ENCODE data around the gene CAMSAP2. TPM values are rescaled to one million over a fixed set of nuclear protein-coding genes. Genes with fewer than 3 reads are reported as not detected.

Gene CAMSAP2
- total RNA-seq, 1 experiment from 2014 or later, result 22.3 TPM

DNA sequence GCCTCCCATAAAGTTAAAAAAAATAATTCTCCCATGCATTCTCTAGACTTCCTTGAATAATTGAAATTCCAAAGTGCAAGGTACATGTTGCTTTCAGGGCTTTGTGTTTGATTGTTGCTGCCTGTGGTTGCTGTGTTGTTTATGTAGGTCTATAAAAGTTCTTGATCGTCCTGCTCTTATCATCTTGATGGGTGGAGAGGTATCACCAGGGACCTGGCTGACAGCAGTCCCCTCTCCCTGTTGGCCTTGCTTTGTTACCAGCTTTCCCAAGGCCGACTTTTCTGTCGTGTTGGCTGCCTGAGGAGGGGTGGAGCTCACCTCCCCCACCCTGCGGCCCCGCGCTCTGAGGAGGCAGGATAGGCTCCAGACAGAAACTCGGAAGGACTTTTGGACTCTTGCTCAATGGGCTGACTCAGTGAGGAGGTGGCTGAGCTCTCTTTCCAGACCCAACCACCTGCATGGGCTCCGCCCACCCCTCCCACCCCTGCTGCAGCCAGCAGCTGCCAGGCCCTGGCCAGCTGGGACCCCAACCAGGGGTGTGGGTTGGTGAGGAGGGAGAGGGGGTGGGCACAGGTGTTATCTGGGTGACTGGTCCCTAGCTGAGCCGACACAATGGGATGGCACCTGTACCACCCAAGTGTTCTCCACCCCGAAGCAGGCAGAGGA, 158.0 kb downstream of the CAMSAP2 start:
- peak; percentile 78 for DNase-seq (ENCODE audit: low read depth)

DNA sequence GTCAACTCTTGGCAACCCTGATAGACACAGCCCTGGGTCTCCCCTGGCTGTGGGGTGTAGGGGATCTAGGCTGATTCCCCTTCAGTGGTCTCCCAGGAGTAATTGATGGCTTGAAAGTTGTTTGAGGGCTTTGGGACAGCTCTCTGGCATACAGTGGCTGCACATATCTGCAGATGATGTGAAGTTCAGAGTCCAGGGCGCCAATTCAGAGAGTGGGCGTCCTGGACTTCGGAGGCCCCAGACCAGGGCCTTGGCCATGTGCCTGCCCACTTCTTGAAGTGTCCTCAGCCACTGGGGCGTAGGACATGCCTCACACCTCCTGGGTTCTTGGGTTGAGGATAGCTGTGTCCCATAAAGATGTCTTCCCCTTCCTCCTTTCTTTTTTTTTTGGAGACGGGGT, 158.6 kb downstream of the CAMSAP2 start:
- no peak for DNase-seq (ENCODE audit: low read depth)

DNA sequence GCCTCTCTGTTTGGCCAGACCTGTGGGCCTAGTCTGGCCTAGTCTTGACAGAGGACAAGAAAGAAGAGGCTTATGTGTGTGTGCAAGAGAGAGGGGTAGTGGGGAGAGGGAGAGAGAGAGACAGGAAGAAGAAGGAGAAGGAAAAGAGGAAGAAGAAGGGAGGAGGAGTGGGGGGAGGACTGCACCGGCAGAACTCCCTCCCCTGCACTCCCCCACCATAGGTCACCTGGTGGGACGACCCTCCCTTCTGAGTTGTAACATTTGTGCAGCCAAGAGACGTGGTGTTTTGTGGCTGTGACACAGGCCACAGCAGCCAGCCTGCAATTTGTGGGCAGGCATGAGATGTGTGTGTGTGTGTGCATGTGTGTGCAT, 160.3 kb downstream of the CAMSAP2 start:
- no peak for DNase-seq (ENCODE audit: low read depth)

DNA sequence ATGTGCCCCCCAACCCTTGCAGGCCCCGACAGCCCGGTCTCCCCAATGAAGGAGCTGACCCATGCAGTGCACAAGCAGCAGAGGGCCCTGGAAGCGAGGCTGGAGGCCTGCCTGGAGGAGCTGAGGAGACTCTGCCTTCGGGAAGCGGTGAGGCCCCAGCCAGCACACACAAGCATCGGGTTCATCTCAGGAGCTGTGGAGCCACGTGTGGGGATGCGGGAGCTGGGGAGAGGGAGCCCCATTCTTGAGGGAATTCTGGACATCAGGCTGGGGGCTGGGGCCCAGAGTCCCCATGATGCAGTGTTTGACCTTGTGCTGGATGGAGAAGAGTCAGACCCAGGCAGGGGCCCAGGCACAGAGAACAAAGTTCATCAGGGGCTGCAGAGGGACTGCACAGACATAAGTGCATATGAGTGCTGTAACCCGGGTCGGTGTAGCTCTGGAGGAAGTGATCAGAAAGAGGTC, 160.8 kb downstream of the CAMSAP2 start:
- no peak for DNase-seq (ENCODE audit: low read depth)

DNA sequence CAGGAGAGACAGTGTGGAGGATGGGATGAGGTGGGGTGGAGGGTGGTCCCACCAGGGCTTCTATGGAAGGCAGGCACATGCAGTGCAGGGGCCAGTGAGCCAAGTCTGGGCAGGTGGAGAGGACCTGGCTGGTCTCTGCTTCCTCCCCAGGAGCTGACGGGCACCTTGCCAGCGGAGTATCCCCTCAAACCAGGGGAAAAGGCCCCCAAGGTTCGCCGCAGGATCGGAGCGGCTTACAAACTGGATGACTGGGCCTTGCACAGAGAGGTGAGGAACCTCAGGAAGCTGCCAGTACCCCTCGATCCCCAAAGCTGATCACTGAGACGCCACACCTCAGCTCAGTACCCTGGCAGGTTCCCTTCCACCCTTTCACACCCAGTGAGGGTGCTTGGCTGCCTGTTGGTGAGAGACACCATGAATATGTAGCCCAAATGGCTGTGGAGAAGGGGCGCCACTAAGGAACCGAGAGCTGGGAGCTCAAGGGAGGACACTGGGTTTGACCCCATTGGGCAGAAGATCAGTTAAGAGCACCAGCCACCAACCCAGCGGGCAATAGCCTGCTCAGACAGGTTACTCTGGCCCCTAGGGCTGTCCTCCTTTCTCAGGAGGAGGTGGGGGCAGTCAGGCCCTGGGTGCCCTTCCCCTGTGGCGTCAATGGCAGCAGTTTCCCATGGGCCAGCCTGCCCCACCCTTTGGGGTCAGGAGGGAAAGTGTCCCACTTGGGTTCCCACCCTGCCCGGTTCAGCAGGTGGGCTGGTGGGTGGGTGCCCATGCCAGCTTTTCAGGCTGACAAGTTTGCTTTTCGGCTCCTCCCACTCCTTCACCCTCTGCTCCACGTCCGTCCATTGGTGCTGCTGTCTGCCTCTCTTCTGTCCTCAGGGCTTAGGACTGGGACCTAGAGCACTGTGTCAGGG, 161.5 kb downstream of the CAMSAP2 start:
- DNase-seq (ENCODE audit: low read depth), result no peak

DNA sequence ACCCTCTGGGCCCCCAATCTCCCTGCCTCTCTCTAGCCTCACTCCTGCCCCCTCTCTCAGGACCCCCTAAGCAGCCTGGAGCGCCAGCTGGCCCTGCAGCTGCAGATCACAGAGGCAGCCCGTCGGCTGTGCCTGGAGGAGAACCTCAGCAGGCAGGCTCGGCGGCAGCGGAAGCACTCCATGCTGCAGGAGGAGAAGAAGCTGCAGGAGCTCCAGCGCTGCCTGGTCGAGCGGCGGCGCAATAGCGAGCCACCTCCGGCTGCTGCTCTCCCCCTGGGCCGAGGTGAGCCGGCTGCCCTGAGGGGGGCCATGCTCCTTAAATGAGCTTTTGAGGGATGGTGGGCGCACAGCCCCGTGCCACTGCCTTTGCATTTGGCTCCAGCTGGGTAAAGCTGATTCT, 162.2 kb downstream of the CAMSAP2 start:
- no peak for DNase-seq (ENCODE audit: low read depth)

DNA sequence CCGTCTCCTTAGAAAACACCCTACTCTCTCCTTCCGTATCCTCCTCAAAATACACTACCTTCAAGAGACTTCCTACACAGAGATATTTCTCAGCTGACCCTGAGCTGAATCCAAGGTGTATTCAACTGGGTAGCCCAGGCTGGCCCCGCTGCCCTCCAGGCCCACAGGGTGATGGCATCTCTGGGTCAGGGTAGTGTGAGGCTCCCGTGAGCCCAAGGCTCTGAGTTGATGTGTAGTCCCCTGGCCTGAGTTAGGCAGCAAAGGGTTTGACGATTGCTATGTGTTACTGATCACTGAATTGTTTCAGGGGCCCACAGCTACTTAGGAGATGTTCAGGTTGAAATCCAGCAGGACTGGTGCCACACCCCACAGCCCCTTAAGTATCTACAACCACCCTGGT, 162.7 kb downstream of the CAMSAP2 start:
- no peak for DNase-seq (ENCODE audit: low read depth)

DNA sequence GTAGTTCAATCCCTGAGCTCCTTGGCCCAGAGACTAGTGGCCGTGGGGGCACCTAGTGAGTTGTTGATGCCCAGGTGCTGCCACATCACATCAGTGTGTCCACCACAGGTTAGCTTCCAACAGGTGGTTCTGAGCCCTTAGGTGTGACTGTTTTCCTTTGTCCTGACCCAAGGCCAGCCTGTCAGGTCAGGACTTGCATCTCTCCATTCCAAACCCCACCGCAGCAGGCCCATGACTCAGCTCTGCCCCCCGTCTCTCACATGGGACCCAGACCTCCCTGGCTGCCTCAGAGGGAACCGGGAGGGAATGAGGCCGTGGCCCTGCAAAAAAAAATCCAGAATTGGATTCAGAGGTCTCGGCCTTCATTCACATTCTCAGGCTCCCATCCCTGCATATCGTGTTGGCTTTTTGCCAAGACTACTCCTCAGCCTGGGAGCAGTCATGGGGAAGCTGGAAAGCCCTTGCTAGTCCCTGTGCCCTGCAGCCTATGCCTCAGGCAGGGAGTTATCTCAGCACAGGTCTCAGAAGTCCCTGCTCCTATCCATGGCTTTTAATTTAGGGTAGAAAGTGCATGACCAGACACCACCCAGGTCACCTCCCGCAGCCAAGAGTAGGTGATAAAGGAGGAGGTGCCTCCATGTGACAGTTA, 163.2 kb downstream of the CAMSAP2 start:
- DNase-seq (ENCODE audit: low read depth), result no peak

DNA sequence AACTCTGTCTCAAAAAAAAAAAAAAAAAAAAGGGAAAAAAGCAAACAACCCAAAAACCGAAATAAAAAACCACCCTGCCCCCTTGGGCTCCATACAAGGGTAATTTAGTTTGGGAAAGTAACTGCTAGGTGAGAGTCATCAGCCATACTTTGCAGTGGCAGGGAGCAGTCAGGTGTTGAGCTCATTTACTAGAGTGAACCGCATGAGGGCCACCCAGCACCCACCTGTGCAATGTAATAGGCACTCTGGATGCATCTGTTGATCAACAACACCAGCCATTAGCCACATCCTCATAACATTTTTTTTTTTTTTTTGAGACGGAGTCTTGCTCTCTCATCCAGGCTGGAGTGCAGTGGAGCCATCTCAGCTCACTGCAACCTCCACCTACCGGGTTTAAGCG, 165.1 kb downstream of the CAMSAP2 start:
- DNase-seq (ENCODE audit: low read depth), result no peak

DNA sequence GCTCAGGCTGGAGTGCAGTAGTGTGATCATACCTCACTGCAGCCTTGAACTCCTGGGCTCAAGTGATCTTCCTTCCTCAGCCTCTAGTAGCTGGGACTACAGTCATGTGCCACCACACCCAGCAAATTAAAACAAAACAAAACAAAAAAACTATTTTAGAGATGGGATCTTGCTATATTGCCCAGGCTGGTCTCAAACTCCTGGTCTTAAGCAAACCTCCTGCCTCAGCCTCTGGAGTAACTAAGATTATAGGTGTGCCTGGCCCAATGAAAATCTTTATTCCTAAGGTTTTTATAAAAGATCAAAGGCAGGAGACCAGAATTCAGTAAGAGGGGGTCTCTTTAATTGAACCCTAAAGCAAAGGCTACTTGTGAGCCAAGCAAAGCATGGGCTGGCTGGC, 166.1 kb downstream of the CAMSAP2 start:
- DNase-seq (ENCODE audit: low read depth), result no peak

DNA sequence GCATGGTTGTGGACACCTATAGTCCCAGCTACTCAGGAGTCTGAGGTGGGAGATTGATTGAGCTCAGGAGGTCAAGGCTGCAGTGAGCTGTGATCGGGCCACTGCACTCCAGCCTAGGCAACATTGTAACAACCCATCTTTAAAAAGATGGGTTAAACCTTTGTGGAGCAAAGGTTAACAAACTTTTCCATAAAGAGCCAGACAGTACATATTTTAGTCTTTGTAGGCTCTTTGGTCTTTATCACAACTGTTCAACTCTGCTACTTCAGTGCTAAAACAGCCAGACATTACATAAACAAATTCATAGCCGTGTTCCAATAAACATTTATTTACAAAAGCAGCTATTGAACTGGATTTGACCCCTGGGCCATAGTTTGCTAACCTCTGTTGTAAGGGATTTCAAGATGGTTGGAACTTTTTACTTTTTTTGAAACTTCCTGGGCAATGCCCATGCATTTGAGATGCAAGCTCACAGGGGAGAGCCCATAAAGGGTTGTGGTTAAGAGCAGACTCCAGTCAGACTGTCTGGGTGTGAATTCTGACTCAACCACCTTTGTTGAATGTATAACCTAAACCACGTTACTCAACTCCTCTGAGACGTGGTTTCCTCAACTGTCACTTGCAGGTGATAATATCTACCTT, 166.8 kb downstream of the CAMSAP2 start:
- no peak for DNase-seq (ENCODE audit: low read depth)

DNA sequence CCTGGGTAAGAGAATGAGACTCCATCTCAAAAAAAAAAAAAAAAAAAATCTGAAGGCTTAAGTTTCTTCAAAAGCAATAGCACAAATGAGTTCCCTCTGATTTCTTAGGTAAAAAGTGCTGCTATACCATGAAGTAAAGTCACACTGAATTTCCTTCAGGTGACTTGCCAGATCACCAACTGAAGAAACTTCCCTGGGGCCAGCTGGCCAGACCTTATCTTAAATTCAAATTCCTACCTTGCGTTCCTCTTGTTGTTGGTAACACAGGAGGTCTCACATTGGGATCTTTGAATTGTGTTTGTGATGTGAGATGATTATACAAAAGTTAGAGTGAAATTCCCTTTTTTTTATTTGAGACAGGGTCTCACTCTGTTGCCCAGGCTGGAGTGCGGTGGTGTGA, 167.8 kb downstream of the CAMSAP2 start:
- no peak for DNase-seq (ENCODE audit: low read depth)

DNA sequence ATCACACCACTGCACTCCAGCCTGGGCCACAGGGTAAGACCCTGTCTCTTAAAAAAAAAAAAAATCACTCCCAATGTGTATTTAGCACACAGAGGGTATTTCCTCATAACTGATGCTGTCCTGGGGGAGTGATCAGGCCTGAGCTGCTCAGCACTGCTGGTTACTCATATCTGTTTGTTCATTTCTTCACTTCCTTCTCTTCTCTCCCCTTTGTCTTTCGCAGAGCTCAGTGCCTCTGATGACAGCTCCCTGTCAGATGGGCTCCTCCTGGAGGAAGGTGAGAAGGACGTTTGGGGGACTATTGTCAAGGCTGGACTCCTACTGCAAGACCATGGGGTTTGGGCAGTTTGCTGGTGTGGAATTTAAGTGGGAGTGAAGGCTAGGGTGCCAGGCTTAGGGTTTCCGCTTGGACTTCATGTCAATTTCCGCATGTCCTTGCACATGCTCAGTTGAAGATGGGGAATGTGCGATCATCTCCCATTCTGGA, 169.0 kb downstream of the CAMSAP2 start:
- no peak for DNase-seq (ENCODE audit: low read depth)

DNA sequence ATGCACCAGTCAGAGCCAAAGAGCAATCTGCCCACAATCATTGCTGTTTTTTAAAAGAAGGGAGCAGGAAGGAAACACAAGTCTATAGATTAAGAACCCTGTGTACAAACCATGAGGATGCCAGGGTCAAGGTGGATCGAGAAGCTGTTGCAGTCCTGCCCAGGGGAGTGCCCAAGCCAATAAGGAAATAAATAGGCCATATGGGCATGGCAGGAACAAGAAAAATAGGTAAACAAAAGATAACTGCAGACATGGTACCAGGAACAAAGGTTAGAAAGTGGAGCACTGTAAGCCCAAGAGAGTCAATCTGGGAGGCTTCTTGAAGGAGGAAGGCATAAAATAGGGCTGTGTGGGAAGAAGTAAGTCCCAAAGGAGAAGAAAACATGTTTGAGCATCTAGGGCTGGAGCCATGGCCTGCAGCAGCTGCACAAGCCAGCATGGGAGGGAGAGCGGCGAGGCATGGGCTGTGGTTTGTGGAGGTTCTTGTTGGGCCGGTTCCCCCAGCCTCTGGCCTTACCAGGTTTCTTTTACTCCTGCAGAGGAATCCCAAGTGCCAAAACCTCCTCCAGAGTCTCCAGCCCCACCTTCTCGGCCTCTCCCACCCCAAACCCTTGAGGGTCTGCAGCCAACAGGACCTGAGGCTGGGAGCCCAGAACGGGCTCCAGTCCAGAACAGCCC, 169.6 kb downstream of the CAMSAP2 start:
- no peak for DNase-seq (ENCODE audit: low read depth)

DNA sequence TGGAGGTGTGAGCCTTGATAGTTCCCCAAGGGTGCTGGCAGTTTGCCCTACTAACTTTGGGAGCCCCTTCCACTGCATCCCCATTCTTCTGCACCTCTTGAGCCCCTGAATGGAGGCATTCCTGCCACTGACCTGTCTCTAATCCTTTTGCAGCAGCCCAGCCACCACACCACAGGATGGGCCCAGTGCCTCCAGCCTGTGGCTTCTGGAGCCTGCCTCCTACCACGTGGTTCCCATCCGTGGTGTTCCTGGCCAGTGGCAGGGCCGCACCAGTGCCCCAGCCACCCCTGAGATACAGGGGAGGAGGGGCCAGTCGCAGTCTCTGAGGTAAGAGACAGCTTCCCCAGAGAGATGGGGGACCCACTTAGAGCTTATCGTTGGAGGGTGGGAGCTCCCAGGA, 170.4 kb downstream of the CAMSAP2 start:
- no peak for DNase-seq (ENCODE audit: low read depth)

DNA sequence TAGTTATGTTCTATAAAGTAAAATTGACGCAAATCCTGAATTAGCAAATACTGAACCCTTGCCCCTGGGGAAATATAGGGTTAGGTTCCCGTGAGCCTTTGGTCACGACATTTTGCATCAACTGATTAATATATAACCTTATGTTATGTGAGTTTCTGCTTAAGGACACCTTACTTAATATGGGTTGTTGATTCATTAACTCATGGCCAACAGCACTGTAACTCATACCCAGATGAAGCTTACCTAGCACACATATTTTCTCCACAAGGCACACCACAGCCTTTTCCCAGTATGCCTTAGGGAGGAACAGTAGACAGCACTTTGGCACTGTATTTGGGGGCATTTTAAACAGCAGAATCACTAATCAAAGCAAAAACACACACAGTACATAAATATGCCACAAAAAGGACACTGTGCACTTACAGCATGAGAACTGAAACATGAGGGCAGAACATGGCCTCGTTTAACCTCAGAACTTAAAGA, 171.1 kb downstream of the CAMSAP2 start:
- no peak for DNase-seq (ENCODE audit: low read depth)

Other genes with a start within 250 kb of the CAMSAP2 start
- 25.4 and 28.0 TPM in 2 replicates for gene KIF14, start 118.1 kb upstream of the CAMSAP2 start, total RNA-seq (2014; rRNA removed; shearing (Covaris generic))
- 15.6 and 28.5 TPM in 2 replicates for gene DDX59, start 69.0 kb upstream of the CAMSAP2 start, total RNA-seq (2014; rRNA removed; shearing (Covaris generic))
- gene GPR25, start 134.1 kb downstream of the CAMSAP2 start, total RNA-seq (2014; rRNA removed; shearing (Covaris generic)), result not detected in 2 replicates
- gene INAVA, start 156.0 kb downstream of the CAMSAP2 start, total RNA-seq (2014; rRNA removed; shearing (Covaris generic)), result 18.0 and 19.9 TPM in 2 replicates

Measured in RPMI7951 (cell line).